Measurements from ENCODE around the gene EVA1C. TPM values are rescaled to one million over a fixed set of nuclear protein-coding genes. Genes with fewer than 3 reads are reported as not detected.

EVA1C gene
- total and polyA plus RNA-seq, 2 donors (not counting 3 experiments of a cell fraction or from before 2014, with no cell fraction given), result 22.8 to 38.6 TPM

GRCh38 chr21:32380940-32381339, 31.6 kb upstream of the EVA1C start:
- Histone ChIP-seq H3K36me3 (ENCODE audit: control insufficient read depth in 2 of 2, extremely low read depth in 1 of 2, insufficient read depth in 2 of 2, low read length in 2 of 2) (peaks cover 13 to 23% of the 10 kb centered on the region in 2 experiments), H3K27me3 (ENCODE audit: control insufficient read depth in 2 of 2, insufficient read depth in 2 of 2, low read length in 2 of 2) (no peaks in the 10 kb centered on the region), H4K20me1 (replicated peaks; ENCODE audit: control insufficient read depth, extremely low read depth, insufficient read depth, low read length) (no peaks in the 10 kb centered on the region), H2AFZ (ENCODE audit: low read depth, low read length) (no peak overlapping the region), H3K79me2 (ENCODE audit: control insufficient read depth, insufficient read depth, low read length) (peaks cover 9% of the 10 kb centered on the region), H3K4me2 (ENCODE audit: insufficient read depth, low read length) (no peak overlapping the region), H3K4me3 (replicated peaks in 1 of 3; ENCODE audit: insufficient read depth in 1 of 3, low read depth in 1 of 3, low read length in 3 of 3) (no peak overlapping the region), H3K27ac (ENCODE audit: insufficient read depth, low read depth, low read length) (no peak overlapping the region), H3K9me3 (replicated peaks; ENCODE audit: control insufficient read depth, insufficient read depth, low read length) (no peaks in the 10 kb centered on the region), H3K9me1 (replicated peaks; ENCODE audit: control insufficient read depth, extremely low read depth, insufficient read depth, low read length) (no peaks in the 10 kb centered on the region), H3K4me1 (ENCODE audit: control insufficient read depth, extremely low read depth, insufficient read depth, low read length) (no peaks in the 10 kb centered on the region), H3K9ac (replicated peaks; ENCODE audit: extremely low read depth, insufficient read depth, low read length) (no peak overlapping the region)
- dilution Hi-C loops (cut with MboI; ENCODE audit: extremely low pct_ligation_motif_present, low sequenced_read_pairs) (no loop called here), intact Hi-C loops (cut with micrococcal nuclease) (no loop called here)
- ChIA-PET POLR2A (no interaction called here), CTCF (no interaction called here)
- DNase-seq (ENCODE audit: low read depth, low spot score) (peak; percentile 21), FAIRE-seq (no peak)
- TF ChIP-seq POLR2AphosphoS5 (IDR thresholded peaks at IDR 0.05; ENCODE audit: insufficient read depth, low read depth, low read length) (no peak), GATA2 (IDR thresholded peaks at IDR 0.05; ENCODE audit: insufficient read depth, insufficient read length, low read depth, low read length) (no peak), POLR2A (IDR thresholded peaks at IDR 0.05; ENCODE audit: low read depth, low read length) (no peak)
- no TSS peak for BruUV-seq (replicated peaks)

- ChIA-PET POLR2A (no interaction called here), CTCF (no interaction called here)
- Histone ChIP-seq H3K79me2 (ENCODE audit: control insufficient read depth, insufficient read depth, low read length) (peaks cover 15% of the 10 kb centered on the region), H3K9me3 (replicated peaks; ENCODE audit: control insufficient read depth, insufficient read depth, low read length) (no peaks in the 10 kb centered on the region), H3K27me3 (ENCODE audit: control insufficient read depth in 2 of 2, insufficient read depth in 2 of 2, low read length in 2 of 2) (no peaks in the 10 kb centered on the region), H3K4me3 (replicated peaks in 1 of 3; ENCODE audit: insufficient read depth in 1 of 3, low read depth in 1 of 3, low read length in 3 of 3) (no peak overlapping the region), H3K4me2 (ENCODE audit: insufficient read depth, low read length) (no peak overlapping the region), H3K36me3 (ENCODE audit: control insufficient read depth in 2 of 2, extremely low read depth in 1 of 2, insufficient read depth in 2 of 2, low read length in 2 of 2) (peaks cover 13 to 23% of the 10 kb centered on the region in 2 experiments), H3K4me1 (ENCODE audit: control insufficient read depth, extremely low read depth, insufficient read depth, low read length) (peaks cover 6% of the 10 kb centered on the region), H2AFZ (ENCODE audit: low read depth, low read length) (no peak overlapping the region), H4K20me1 (replicated peaks; ENCODE audit: control insufficient read depth, extremely low read depth, insufficient read depth, low read length) (no peaks in the 10 kb centered on the region), H3K27ac (ENCODE audit: insufficient read depth, low read depth, low read length) (no peak overlapping the region), H3K9me1 (replicated peaks; ENCODE audit: control insufficient read depth, extremely low read depth, insufficient read depth, low read length) (no peaks in the 10 kb centered on the region), H3K9ac (replicated peaks; ENCODE audit: extremely low read depth, insufficient read depth, low read length) (no peak overlapping the region)
- TF ChIP-seq POLR2A (IDR thresholded peaks at IDR 0.05; ENCODE audit: low read depth, low read length) (no peak), JUN (IDR thresholded peaks at IDR 0.05; ENCODE audit: borderline replicate concordance, insufficient read depth, insufficient read length, low read depth) (no peak), CTCF (IDR thresholded peaks at IDR 0.05; ENCODE audit: extremely low read depth in 1 of 2, insufficient read depth in 1 of 2, low read depth in 1 of 2, low read length in 2 of 2) (no peak), GATA2 (IDR thresholded peaks at IDR 0.05; ENCODE audit: insufficient read depth, insufficient read length, low read depth, low read length) (no peak), FOS (IDR thresholded peaks at IDR 0.05; ENCODE audit: borderline replicate concordance, insufficient read depth, low read length) (no peak), MAX (IDR thresholded peaks at IDR 0.05; ENCODE audit: insufficient read depth, insufficient read length) (no peak)
- dilution Hi-C loops (cut with MboI; ENCODE audit: extremely low pct_ligation_motif_present, low sequenced_read_pairs), result no loop called here
- intact Hi-C loops (cut with micrococcal nuclease), result no loop called here
- no peak for DNase-seq (ENCODE audit: low read depth, low spot score)
- BruUV-seq (replicated peaks), result no TSS peak
- FAIRE-seq, result no peak
These were observed 30.9 kb upstream of the EVA1C start for GRCh38 chr21:32381571-32381970.

Data from endothelial cell of umbilical vein (primary cell).